Measurements from ENCODE around the gene DOCK2.

GRCh38 chr5:169731221-169731620 is 94.1 kb downstream of the DOCK2 start:
- TF ChIP-seq TAF1 (IDR thresholded peaks at IDR 0.05; ENCODE audit: borderline replicate concordance, low read depth, low read length) (no peak), REST (IDR thresholded peaks at IDR 0.05; ENCODE audit: low read depth, low read length) (no peak), POLR2AphosphoS5 (IDR thresholded peaks at IDR 0.05; ENCODE audit: low read depth, low read length) (no peak), GABPA (IDR thresholded peaks at IDR 0.05; ENCODE audit: low read depth) (no peak), CTCF (IDR thresholded peaks at IDR 0.05) (no peak), EP300 (IDR thresholded peaks at IDR 0.05; ENCODE audit: borderline replicate concordance in 1 of 2, low read depth in 1 of 2, low read length in 1 of 2) (no peak)

Measured in SK-N-SH (cell line).